Large intestine (tissue), 1 donor: ENCODE measurements around the gene TRIO. TPM values are rescaled to one million over a fixed set of nuclear protein-coding genes. Genes with fewer than 3 reads are reported as not detected.

ENCODE experiments used
- polyA plus RNA-seq: library from polyadenylated mRNA; unstranded; fragments of 120-200 nt; gene quantifications from one replicate; pipeline ENCODE4 v1.2.1, GENCODE V29; 2013

Gene TRIO
- polyA plus RNA-seq, 1 donor: 66.6 TPM

Other genes with a start within 250 kb of the TRIO start
- gene DNAH5, start 198.7 kb upstream of the TRIO start, polyA plus RNA-seq: 0.34 TPM